Tongue (tissue), 2 donors: Measurements from ENCODE around the gene SPRR1A. TPM values are rescaled to one million over a fixed set of nuclear protein-coding genes. Genes with fewer than 3 reads are reported as not detected.
A peak's percentile ranks its signal among the peaks of the same experiment; 100 is the strongest.
"Not testable (repeated sequence)": the region's sequence is repeated elsewhere in the genome, so short reads cannot be mapped to it uniquely, and the experiment has no call there.

Source experiments
- DNase-seq: peaks from one replicate; pipeline ENCODE4 v3.0.0-alpha.2; 2015
- total RNA-seq: library from RNA; depleted of rRNA; stranded (reverse); fragments of >200 nt; gene quantifications from one replicate; pipeline ENCODE4 v1.2.3, GENCODE V29; 2014

The SPRR1A gene
- total RNA-seq, 1 donor from 2014 or later = not detected

DNA sequence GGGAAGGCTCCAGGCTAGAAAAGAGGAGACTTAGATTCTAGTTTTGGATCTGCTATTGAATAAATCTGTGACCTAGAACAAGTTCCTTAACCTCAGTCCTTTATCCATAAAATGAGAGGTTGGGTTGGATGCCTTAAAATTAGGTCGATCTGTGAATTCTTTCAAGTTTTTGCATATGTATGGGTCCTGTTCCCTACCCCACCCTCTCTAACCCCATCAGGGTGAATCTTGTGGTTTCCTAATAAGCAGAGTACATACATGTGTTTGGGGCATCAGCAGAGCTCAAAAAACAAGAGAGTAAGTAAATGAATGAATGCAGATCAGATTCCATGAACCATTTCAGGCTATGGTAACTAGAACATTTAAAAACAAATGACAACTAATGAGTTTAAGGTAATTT lies 7.2 kb upstream of the SPRR1A start:
- no peak for DNase-seq

DNA sequence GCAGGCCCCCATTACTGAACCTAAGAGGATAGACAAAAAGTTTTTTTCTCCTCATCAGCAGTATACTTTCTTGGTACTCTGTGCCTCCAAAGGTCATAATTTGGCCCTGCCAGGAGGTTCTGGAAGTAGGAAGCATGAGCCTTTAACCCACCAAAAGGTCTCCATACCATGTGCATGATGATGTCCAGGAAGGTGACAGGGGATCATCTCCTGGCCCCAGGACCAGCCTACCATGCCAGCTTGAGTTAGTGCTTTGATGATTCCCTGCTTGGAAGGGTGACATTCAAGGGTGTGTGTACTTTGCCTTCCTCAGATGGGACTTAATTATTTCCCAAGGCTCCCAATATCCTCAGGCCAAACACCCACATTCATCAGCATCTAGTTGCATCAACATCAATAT lies 6.3 kb upstream of the SPRR1A start:
- DNase-seq = no peak

- no peak for DNase-seq
These were observed 3.2 kb upstream of the SPRR1A start for GRCh38 chr1:152980676-152981075.

DNA sequence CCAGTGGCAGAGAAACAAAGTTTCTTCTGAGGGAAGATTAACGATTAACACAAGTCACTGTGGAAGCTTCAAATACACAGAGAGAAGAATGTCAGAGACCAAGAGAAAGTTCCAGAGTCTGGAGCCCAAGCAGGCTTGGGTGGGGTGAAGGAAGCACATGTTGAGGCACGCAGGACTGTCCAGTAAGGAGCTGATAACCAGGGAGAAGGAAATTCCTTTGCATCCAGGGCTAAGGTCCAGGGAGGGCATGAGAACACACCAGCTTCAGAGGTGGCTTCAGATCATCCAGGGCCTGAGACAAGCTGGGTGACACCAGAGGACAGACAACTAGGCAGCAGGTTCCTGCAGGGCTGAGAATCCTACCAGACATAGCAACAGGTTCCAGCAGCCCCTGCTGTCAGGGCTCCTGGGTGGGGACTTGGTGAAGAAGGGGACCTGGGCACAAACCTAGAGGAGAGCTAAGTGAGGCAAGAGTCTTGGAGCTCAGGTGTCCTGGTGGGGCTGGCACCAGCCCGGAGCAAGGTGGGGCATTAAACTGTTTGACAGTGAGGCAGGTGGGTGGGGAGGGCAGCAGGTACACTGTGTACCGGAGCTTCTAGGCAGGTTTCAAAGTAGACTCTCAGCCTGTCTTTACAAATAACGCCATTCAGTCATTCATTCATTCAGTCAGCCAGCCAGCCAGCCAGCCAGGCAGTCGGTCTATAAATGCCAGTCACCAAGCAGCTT lies 2.6 kb upstream of the SPRR1A start:
- DNase-seq = no peak

DNA sequence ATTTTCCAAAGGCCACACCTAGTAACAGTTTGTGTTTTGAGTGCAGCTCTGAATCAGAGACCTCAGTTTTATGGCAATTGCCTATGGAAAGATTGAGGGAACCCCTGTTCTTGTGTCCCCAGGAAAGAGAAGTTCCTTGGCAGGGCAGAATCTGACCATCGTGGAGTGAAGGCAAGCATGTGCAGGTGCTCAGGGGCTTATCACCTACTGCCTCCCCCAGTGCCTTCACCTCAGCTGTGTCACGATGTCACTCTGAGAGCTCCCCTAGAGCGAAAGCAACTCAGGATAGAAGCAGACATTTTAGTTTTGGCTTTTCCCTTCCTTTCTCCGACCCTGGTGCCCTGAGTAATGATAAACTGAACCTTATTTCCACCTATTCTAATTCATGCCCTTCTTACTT lies 1.8 kb upstream of the SPRR1A start:
- no peak for DNase-seq

DNA sequence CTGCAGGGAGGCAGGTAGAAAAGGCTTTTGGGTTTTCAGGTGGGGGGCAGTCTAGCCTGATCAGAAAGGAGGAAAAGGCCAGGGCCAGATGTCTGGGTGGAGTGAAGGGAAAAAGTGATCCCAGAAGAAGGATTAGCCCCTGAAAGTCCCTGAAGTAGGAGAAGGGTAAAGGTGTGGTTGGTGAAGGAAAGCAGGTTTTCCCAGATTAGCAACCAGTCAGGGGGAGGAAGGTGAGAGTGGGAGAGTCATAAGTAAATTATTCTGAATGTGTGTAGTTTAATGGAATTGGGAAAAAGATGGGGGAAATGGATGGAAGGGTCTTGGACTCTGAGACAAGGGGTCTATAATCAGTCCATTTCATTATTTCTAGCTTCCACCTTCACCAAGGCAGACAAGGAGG lies 647 bp upstream of the SPRR1A start:
- no peak for DNase-seq

DNA sequence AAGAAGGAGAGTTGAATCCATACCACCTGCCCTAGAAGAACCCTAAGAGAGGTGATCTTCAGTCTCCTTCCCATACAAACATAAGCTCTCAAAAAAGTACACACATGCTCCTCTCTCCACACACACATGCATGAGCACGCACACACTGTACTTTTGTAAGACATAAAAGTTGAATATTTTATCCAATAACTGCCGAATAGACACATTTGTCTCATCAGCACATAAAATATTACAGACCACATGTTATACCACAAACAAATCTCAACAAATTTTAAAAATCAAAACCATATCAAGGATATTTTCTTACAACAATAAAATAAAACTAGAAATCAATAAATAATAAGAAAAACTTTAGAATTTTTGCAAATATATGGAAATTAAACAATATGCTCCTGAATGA lies 2.7 kb downstream of the SPRR1A start:
- DNase-seq = no peak

DNA sequence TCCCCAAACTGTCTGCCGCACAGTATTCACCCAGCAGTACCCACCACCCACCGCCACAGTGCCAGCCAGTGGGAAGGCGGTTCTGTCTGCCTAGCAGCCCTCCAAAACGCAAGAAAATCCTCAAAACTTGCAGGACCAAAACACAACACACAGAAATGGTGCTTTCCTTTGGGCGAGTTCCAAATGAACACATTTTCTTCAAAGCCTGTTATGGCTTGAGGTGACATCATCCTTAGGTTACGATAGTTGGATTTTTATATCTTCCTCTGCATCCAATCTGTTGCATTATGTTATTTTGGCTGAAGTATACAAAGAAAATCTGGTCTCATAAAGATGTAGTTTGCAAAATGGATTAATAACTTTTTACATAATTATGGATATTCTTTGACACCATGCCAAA lies 9.3 kb downstream of the SPRR1A start:
- DNase-seq = no peak

DNA sequence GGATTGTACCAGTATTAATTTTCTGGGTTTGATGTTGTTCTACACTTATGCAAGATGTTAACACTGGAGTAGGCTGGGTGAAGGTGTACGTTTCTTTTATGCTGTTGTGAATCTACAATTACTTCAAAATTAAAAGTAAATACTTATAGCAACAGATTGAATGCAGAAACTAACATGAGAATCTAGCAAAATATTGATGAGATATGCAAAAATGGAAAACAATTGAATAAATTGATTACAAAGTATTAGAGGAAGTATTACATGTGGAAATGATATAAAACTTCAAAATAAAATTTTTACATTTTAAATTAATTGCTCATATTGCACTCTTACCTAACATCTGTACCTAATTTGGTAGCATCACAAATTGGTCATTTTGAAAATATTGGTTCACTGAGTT lies 12.0 kb downstream of the SPRR1A start:
- DNase-seq = no peak

GRCh38 chr1:152996633-152997400 lies 12.9 kb downstream of the SPRR1A start:
- DNase-seq = peak; percentile 19

DNA sequence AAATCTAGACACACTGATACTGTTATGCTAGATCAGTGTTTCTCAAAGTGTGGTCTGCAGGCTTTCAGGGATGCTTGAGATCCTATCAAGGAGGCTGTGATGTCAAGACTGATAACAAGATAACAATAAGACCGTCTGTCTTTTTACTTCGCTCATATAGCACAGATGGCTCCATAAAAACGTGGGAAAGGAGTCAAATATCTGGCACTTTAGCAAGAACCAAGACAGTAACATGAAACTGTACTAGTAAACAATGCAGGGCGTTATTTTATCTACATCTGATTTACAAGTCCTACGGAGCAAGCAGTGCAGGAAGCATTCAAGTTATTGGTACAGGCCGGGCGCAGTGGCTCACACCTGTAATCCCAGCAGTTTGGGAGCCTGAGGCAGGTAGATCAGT lies 14.0 kb downstream of the SPRR1A start:
- DNase-seq = no peak

DNA sequence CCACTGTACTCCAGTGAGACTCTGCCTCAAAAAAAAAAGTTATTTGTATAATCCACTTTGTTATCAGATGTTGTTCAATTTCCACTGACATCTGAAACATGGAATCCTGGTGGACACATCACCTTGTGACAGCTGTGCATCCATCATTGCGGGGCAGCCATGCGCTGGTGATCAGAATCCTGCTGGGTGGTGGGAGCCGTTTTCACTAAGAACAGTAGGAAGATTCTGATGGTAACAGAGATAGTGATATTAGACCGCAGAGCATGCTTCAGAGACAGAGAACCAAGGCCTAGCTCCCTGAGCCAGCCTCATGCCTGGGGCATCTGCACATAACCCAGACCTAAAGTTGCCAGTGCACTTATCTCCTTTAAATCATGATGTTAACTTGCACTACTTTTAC lies 14.6 kb downstream of the SPRR1A start:
- no peak for DNase-seq

GRCh38 chr1:152999818-153000217 lies 15.9 kb downstream of the SPRR1A start:
- peak; percentile 20 for DNase-seq

DNA sequence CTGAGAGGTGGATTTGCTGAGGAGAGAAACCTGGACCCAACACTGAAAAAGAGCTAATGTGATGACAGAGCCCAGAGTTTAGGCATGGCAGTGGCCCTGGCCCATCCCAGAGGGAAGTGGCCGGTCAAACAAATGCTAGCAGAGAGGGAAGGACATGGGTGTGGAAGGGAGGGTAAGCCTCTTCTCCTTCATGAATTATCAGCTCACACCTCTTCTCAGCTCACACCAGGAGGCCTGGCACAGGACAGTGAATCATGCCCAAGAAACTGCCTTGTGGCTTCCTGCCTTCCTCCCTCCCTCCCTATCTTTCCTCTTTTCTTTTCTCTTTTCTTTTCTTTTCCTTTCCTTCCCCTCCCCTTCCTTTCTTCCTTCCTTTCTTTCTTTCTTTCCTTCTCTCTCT lies 16.4 kb downstream of the SPRR1A start:
- DNase-seq = no peak

GRCh38 chr1:153001382-153001781 lies 17.5 kb downstream of the SPRR1A start, which contains the start of gene SPRR3:
Gene SPRR3, plus strand, starts transcription at chr1:153001749. Its CDS starts 1,272 bp downstream, at chr1:153003021.
- DNase-seq = no peak

GRCh38 chr1:153011235-153011758 lies 27.4 kb downstream of the SPRR1A start:
- DNase-seq = not testable (repeated sequence)

GRCh38 chr1:153021829-153022228 lies 37.9 kb downstream of the SPRR1A start:
- DNase-seq = not testable (repeated sequence)

DNA sequence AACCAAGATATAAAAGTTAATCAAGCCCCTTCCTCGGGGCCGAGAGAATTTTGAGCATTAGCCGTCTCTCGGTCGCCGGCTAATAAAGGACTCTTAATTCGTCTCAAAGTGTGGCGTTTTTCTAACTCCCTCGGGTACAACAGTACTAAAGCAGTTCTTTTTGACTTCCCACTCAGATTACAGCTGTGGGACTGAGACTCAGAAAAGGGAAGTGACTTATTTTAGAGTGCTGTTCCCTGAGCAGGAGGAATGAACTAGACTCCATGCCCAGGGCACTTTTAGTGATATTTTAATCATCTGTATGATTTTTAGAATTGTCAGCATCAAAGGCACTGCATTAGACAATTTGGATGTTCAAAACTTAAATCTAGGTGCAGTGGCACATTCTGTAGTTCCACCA lies 38.5 kb downstream of the SPRR1A start:
- DNase-seq = not testable (repeated sequence)

- DNase-seq = no peak
These were observed 39.2 kb downstream of the SPRR1A start for GRCh38 chr1:153023109-153023508.

GRCh38 chr1:153024413-153024812 lies 40.5 kb downstream of the SPRR1A start:
- DNase-seq = no peak

DNA sequence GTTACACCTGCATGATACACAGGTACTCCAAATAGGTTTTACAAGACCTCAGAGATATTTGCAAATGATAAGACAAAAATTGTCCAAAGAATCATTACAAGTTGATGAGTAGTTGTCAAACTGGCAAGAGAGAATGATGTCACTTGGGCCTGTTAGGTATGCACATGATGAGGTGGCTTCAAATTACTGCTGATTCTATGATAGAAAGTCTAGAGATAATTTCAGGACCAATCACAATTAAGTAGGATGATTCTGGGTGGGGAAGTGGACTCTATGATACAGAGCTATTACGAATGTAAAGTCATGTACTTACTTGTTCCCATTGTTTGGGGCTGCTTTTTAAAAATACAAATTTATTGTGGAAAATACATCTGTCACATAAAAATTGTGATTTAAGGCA lies 41.9 kb downstream of the SPRR1A start:
- DNase-seq = no peak

DNA sequence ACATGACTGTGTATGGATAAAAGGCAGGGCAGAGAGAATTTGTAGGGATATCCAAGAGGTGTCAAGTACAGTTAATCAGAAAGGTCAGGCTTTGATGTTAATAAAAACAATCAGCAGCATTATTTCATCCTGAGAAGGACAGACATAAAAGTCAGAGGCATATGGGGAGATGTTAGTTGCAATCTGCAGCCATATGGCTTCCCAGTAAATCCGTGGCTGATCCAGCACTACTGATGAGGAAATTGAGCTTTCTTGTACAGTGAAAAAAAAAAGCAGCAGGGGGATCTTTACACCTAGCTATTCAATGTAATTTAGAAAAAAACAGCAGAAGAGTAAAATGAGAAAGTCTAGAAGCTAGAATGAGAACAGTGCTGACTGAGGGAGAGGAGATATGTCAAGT lies 44.9 kb downstream of the SPRR1A start:
- DNase-seq = no peak

DNA sequence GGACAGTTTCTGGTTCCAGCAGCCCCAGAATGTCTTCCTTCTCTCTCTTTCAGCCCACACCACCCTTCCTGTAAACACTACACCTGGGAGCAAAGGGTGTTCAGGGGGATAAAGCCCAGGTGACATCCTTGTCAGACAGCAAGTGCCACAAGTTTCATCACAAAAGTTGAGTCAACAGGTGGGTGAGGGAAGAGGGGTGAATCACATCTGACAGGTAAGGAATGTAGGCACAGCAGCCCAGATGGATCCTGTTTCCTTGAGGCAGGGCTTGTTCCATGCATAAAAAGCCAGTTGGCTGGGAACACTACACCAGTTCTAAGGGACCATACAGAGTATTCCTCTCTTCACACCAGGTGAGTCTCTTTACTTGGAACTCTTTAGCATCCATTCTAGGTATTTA lies 47.0 kb downstream of the SPRR1A start, which contains the start of gene SPRR1B:
SPRR1B (plus strand) TSS at position 309 of the 400 bp plus-strand sequence. CDS start 1,143 bp downstream, outside the sequence.
- DNase-seq = peak; percentile 1
